Measurements from ENCODE around the gene PPP5C.
"Not testable (repeated sequence)": the region's sequence is repeated elsewhere in the genome, so short reads cannot be mapped to it uniquely, and the experiment has no call there.

Gene PPP5C

DNA sequence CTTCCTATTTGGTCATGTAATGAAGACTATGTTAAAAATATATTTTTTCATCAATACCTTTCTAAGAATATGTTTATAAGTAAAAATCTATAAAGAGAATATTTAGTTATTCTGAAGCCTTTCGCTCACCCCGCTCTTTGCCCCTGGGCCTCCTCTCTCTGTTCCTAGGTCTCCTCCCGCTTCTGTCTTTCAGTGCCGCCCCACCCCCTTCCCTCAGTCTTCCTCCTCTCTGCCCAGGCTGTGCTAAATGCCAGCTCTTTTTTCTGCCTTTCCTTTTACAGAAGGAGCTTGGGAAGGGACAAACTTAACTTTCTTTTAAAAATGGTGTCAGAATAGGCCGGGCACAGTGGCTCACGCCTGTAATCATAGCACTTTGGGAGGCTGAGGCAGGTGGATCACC is 27.3 kb upstream of the PPP5C start:
- peak overlapping the region; percentile 18 for H3K27ac Mint-ChIP-seq
- H3K4me3 Mint-ChIP-seq, result no peak overlapping the region
- ATAC-seq, result no peak
- no peaks in the 10 kb centered on the region for H3K36me3 Mint-ChIP-seq
- H3K9me3 Mint-ChIP-seq, result no peaks in the 10 kb centered on the region
- DNase-seq (ENCODE audit: low spot score in 2 of 2), result no peak
- no peaks in the 10 kb centered on the region for H3K4me1 Mint-ChIP-seq

DNA sequence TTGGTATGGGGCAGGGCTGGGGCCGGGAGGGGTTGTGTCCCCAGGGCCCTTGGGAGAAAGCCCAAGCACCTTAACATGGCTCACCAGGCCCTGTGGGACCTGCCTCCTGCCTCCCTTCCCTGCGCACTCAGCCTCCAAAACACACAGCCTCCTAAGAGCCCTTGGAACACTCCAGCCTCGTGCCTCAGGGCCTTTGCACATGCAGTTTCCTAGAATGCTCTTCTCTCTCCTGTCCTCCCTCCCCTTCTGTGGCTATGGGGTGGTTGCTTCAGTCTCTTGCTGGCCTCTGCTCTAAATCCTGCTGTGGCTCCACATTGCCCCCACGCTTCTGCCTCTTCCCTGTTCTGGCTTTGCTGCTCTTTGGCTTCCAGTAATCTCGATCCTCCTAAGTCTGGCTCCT is 26.3 kb upstream of the PPP5C start:
- Mint-ChIP-seq H3K4me1 (no peaks in the 10 kb centered on the region), H3K4me3 (no peak overlapping the region), H3K9me3 (no peaks in the 10 kb centered on the region), H3K36me3 (no peaks in the 10 kb centered on the region), H3K27ac (no peak overlapping the region)
- DNase-seq (ENCODE audit: low spot score in 2 of 2), result no peak
- no peak for ATAC-seq

DNA sequence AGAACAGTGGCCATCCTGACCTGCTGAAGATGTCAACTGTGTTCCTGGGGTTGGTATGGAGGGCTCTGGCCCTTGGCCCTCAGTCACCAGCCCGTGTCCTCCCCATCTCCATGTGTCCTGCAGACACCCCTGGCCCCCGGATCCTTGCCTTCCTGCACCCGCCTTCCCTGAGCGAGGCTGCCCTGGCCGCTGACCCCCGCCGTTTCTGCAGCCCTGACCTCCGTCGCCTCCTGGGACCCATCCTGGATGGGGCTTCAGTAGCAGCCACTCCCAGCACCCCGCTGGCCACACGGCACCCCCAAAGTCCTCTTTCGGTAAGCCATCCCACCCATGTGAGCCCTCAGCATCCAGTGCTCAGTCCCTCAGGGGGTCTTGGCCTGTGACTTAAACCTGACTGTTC is 25.2 kb upstream of the PPP5C start:
- Mint-ChIP-seq H3K4me1 (no peaks in the 10 kb centered on the region), H3K27ac (no peak overlapping the region), H3K4me3 (no peak overlapping the region), H3K9me3 (peaks cover 5% of the 10 kb centered on the region), H3K36me3 (no peaks in the 10 kb centered on the region)
- ATAC-seq, result no peak
- DNase-seq (ENCODE audit: low spot score in 2 of 2), result no peak

DNA sequence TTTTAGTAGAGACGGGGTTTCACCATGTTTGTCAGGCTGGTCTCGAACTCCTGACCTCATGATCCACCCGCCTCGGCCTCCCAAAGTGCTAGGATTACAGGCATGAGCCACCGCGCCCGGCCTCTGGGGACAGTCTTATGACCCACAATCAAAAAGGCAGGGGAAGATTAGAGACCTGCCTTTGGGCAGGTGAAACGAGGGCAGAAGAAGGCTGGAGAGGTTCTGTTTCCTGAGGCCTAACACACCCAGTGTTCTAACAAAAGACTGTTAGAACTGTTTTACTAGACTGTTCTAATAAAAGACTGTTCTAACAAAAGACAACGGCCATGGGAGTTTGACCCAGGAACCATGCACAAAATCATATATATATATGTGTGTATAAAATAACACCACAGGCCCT is 23.7 kb upstream of the PPP5C start:
- H3K36me3 Mint-ChIP-seq; H3K9me3 Mint-ChIP-seq; H3K4me1 Mint-ChIP-seq; H3K4me3 Mint-ChIP-seq; DNase-seq (ENCODE audit: low spot score in 2 of 2); ATAC-seq; H3K27ac Mint-ChIP-seq: not testable (repeated sequence)

DNA sequence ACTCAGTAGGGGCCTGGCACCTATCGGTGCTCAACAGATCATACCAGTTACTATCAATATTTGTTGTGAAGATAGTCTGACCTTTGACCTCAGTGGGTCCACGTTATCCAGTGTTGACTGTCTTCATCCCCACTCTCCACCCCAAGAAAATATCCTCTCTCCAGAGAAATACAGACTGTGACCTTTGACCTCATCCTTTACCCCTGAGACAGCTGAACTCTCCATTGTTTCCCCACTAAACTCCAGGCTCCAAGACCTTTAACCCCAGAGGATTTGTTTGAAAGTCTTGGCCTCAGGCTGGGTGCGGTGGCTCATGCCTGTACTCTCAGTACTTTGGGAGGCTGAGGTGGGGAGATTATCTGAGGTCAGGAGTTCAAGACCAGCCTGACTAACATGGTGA is 22.6 kb upstream of the PPP5C start:
- peaks cover 12% of the 10 kb centered on the region for H3K9me3 Mint-ChIP-seq
- H3K4me3 Mint-ChIP-seq, result no peak overlapping the region
- no peak overlapping the region for H3K27ac Mint-ChIP-seq
- ATAC-seq, result no peak
- no peak for DNase-seq (ENCODE audit: low spot score in 2 of 2)
- no peaks in the 10 kb centered on the region for H3K4me1 Mint-ChIP-seq
- H3K36me3 Mint-ChIP-seq, result no peaks in the 10 kb centered on the region

DNA sequence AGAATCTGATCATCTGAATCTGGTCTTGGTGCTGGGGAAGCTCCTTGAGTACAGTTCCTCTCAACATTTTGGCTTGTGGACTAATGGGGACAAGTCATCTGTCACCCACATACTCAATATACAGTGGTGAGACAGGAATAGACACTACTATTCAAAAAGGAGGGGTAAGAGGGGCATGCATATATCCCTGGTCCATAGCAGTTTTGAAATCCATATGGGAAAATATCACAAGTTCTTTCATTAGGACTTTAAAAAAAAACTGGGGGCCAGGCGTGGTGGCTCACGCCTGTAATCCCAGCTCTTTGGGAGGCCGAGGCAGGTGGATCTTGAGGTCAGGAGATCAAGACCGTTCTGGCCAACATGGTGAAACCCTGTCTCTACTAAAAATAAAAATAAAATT is 20.3 kb upstream of the PPP5C start:
- Mint-ChIP-seq H3K4me3 (no peak overlapping the region), H3K4me1 (no peaks in the 10 kb centered on the region), H3K9me3 (peaks cover 18% of the 10 kb centered on the region), H3K27ac (no peak overlapping the region), H3K36me3 (no peaks in the 10 kb centered on the region)
- ATAC-seq, result no peak
- no peak for DNase-seq (ENCODE audit: low spot score in 2 of 2)

DNA sequence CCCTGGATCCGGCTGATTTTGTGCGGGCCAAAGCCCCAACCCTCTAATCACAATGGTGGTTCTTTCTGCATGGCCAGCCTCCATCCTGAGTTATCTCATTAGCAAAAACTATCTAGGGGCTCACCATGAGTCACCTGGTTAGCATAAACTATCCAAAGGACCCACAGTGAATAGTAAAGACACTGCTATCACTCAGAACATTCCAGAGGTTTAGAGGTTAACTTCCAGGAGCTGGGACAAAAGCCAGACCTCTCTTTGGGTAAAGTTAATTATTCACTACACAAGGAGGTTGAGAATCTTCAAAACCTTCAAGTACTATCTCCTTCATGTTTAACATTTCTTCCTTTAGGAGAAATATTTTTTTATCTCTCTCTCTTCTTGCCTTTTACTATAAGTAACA is 18.8 kb upstream of the PPP5C start:
- H3K4me3 Mint-ChIP-seq, result no peak overlapping the region
- ATAC-seq, result no peak
- no peak for DNase-seq (ENCODE audit: low spot score in 2 of 2)
- no peaks in the 10 kb centered on the region for H3K36me3 Mint-ChIP-seq
- no peak overlapping the region for H3K27ac Mint-ChIP-seq
- H3K9me3 Mint-ChIP-seq, result peaks cover 18% of the 10 kb centered on the region
- H3K4me1 Mint-ChIP-seq, result no peaks in the 10 kb centered on the region

DNA sequence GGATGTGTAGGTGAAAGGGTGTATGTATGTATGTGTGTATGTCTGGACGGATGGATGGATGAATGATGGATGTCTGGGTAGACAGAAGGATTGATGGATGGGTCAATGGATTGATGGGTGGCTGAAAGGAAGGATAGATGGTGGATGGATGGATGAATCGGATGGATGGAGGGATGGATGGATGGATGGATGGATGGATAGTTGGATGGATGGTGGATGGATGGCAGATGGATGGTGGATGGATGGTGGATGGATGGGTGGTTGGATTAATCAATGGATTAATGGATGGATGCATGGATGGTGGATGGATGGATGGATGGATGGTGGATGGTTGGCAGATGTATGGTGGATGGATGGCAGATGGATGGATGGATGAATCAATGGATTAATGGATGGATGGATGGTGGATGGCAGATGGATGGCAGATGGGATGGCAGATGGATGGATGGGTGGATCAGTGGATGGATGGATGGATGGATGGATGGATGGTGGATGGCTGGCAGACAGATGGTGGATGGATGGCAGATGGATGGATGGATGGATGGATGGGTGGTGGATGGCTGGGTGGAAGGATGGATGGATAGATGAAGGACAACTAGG is 16.5 kb upstream of the PPP5C start:
- H3K36me3 Mint-ChIP-seq, result no peaks in the 10 kb centered on the region
- ATAC-seq (no peak), DNase-seq (ENCODE audit: low spot score in 2 of 2) (no peak)
- no peaks in the 10 kb centered on the region for H3K4me1 Mint-ChIP-seq
- H3K4me3 Mint-ChIP-seq, result no peak overlapping the region
- no peak overlapping the region for H3K27ac Mint-ChIP-seq
- H3K9me3 Mint-ChIP-seq, result peaks cover 18% of the 10 kb centered on the region

DNA sequence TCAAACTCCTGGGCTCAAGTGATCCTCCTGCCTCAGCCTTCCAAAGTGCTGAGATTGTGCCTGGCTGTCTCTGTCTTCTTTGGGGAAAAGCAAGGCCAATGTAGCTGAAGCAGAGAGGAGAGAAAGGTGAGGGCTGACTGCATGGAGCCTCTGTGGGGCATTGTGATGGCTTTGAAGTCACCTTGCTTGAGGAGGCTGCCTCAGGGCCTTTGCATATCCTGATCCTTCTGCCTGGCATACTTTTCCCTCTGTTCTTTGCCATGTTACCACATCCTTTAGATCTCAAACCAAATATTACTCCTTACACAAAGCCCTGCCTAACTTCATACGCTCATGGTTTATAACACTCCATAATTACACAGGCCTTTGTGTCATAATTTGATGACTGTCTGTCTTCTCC is 9.4 kb upstream of the PPP5C start:
- Mint-ChIP-seq H3K9me3 (no peaks in the 10 kb centered on the region), H3K27ac (no peak overlapping the region), H3K36me3 (no peaks in the 10 kb centered on the region), H3K4me3 (no peak overlapping the region), H3K4me1 (peaks cover 8% of the 10 kb centered on the region)
- ATAC-seq, result no peak
- no peak for DNase-seq (ENCODE audit: low spot score in 2 of 2)

DNA sequence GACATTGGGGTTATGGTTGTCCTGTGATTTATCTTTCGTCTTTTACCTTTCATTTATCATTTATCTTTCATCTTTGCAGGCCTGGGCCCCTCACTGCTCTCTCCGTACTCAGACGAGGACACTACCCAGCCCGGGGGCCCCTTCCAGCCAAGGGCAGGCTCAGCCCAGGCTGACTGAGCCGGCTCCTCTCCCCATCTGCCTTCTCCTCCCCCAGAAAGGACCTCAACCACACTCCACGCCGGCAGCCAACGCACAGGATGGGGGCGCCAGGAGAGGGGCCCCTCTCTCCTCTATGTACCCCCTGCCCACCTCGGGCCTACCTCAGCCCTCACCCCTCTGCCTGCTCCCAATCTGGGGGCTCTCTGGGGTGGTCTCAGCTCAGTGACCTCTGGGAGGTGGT is 7.4 kb upstream of the PPP5C start:
- no peak overlapping the region for H3K27ac Mint-ChIP-seq

DNA sequence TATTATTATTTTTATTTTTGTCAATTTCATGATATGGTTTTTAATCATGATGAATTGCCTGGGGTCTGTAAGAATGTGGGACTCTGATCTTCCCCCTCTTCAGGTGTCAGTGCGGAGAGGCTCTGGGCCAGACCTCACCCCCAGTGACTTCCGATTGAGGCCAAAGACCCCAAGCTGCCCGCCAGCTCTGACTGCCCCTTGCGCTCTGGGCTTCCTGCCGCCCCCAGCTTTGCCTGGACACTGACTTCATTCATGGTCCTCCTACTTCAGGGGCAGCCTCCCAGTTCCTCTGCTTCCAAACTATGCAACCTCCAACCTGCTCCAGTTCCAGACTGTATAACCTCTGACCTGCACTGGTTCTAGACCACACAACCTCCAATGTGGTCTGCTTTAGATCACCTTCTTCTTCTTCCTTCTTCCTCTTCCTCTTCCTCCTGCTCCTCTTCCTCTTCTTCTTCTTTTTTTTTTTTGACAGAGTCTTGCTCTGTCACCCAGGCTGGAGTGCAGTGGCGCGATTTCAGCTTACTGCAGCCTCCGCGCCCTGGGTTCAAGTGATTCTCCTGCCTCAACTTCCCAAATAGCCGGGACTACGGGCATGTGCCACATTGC is 6.7 kb upstream of the PPP5C start:
- ATAC-seq (no peak), DNase-seq (ENCODE audit: low spot score in 2 of 2) (no peak)
- Mint-ChIP-seq H3K9me3 (no peaks in the 10 kb centered on the region), H3K4me3 (no peak overlapping the region), H3K27ac (peak overlapping the region; percentile 44), H3K36me3 (no peaks in the 10 kb centered on the region), H3K4me1 (peaks cover 8% of the 10 kb centered on the region)

More for the DNA sequence above, 7.4 kb upstream of the PPP5C start:
- no peak overlapping the region for H3K4me3 Mint-ChIP-seq
- H3K36me3 Mint-ChIP-seq, result no peaks in the 10 kb centered on the region
- DNase-seq (ENCODE audit: low spot score in 2 of 2), result no peak
- peaks cover 8% of the 10 kb centered on the region for H3K4me1 Mint-ChIP-seq
- no peak for ATAC-seq
- H3K9me3 Mint-ChIP-seq, result no peaks in the 10 kb centered on the region

DNA sequence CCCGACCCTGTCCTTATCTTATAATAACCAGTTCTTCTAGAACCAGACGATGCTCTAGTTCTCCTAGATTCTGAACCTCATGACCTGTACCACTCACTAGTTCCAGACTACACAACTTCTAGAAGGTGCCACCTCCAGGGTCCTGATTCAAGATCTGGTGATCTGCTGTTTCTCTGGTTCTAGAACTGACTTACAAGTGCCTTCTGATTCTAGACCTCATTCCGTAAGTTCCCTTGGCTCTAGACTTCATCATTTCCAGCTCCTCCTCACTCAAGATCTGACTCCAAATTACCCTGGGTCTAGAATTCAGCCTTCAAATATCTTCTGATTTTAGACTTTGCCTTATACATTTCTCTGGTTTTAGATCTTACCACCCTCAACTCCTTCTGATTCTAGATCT is 5.0 kb upstream of the PPP5C start:
- peaks cover 15% of the 10 kb centered on the region for H3K4me1 Mint-ChIP-seq
- peak overlapping the region; percentile 35 for H3K27ac Mint-ChIP-seq
- no peak for ATAC-seq

DNA sequence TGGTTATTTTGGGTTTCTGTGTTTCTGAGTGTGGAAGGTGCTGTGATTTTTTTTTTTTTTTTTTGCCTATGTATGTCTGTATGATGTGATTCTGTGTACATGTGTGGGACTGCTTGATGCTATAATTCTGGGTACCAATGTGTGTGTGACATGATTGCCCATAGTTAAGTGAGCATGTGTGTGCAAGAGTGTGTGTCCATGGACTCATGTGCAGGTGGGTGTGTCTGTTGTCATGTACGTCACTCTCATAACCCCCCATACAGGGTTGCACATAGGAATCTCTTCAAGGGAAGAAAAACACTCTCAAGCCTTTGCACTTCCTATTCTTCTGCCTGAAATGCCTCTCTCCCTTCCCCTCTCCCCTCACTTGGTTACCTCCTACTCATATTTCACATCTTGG is 2.5 kb upstream of the PPP5C start:
- ATAC-seq (no peak), DNase-seq (ENCODE audit: low spot score in 2 of 2) (no peak)
- no peaks in the 10 kb centered on the region for H3K9me3 Mint-ChIP-seq
- peaks cover 6% of the 10 kb centered on the region for H3K36me3 Mint-ChIP-seq
- no peak overlapping the region for H3K4me3 Mint-ChIP-seq
- peaks cover 39% of the 10 kb centered on the region for H3K4me1 Mint-ChIP-seq
- H3K27ac Mint-ChIP-seq, result no peak overlapping the region

More for the DNA sequence above, 5.0 kb upstream of the PPP5C start:
- H3K4me3 Mint-ChIP-seq, result no peak overlapping the region
- peaks cover under 1% of the 10 kb centered on the region for H3K36me3 Mint-ChIP-seq
- DNase-seq (ENCODE audit: low spot score in 2 of 2), result no peak
- H3K9me3 Mint-ChIP-seq, result no peaks in the 10 kb centered on the region

DNA sequence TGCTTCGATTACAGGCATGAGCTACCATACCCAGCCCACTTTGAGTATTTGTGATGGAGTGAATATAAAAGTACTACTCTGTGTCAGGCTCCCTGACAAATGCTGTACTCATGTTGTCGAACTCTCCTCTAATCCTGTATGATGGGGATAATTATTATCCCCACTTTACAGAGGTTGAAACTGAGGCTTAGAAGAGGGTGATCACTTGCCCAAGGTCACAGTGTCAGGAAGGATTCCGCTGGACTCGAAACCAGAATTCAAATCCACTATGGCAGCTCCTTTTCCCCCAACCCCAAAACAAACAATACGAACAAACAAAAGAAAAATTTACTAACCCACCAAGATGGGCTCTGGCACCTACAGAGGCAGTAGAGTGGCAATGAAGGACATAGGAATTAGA is 1.7 kb upstream of the PPP5C start:
- peak overlapping the region; percentile 92 for H3K4me3 Mint-ChIP-seq
- peaks cover 6% of the 10 kb centered on the region for H3K36me3 Mint-ChIP-seq
- peak overlapping the region; percentile 93 for H3K27ac Mint-ChIP-seq
- DNase-seq (ENCODE audit: low spot score in 2 of 2) (no peak), ATAC-seq (no peak)
- H3K4me1 Mint-ChIP-seq, result peaks cover 47% of the 10 kb centered on the region
- no peaks in the 10 kb centered on the region for H3K9me3 Mint-ChIP-seq

DNA sequence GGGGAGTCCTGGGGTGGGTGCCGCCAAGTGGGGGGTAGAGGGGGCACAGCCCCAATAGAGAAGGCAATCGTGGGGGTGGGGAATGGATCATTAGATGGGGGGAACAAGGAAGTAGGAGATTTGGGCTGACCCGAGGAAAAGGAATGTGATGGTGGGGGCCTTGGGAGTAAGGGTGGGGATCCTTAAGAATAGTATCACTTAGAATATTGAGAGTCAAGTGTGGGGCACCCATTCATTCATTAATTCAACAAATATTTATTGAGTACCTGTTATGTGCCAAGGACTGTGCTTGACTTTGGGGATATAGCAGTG is 641 bp downstream of the PPP5C start:
- Mint-ChIP-seq H3K36me3 (peaks cover 20% of the 10 kb centered on the region), H3K9me3 (no peaks in the 10 kb centered on the region), H3K4me3 (peak overlapping the region; percentile 92), H3K4me1 (peaks cover 61% of the 10 kb centered on the region), H3K27ac (peak overlapping the region; percentile 93)
- no peak for DNase-seq (ENCODE audit: low spot score in 2 of 2)
- ATAC-seq, result no peak

DNA sequence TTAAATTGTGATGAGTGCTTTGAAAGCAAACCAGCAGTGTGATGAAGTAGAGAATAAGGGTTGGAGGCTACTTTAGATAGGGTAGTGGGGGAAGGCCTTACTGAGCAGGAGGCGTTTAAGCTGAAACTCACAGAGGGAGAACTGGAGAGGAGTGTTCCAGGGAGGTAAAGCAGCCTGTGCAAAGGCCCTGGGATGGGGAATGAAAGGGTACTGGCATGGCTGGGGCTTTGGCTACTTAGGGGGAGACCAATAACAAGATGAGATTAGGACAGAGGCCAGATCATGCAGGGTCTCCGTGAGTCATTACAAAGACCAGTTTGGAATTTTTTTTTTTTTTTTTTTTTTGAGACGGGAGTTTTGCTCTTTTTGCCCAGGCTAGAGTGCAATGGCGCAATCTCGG is 1.1 kb downstream of the PPP5C start:
- peaks cover 61% of the 10 kb centered on the region for H3K4me1 Mint-ChIP-seq
- DNase-seq (ENCODE audit: low spot score in 2 of 2) (no peak), ATAC-seq (no peak)
- peak overlapping the region; percentile 92 for H3K4me3 Mint-ChIP-seq
- H3K27ac Mint-ChIP-seq, result peak overlapping the region; percentile 93
- H3K9me3 Mint-ChIP-seq, result no peaks in the 10 kb centered on the region
- H3K36me3 Mint-ChIP-seq, result peaks cover 20% of the 10 kb centered on the region

Data from stimulated activated effector memory CD8-positive, alpha-beta T cell treated with anti-CD3 and anti-CD28 coated beads, Interleukin-12 subunit alpha, Interleukin-12 subunit beta, amount 100 ng/mL, for 72 hours (primary cell).